DMS53 treated with DMSO at 0.1 percent for 48 hours (cell line): ENCODE data around the gene OGFR.

ENCODE experiments used
- DNase-seq: peaks from one replicate; lab custom pipeline; 2025; ENCODE audit not compliant: unreplicated experiment; lab: John Stamatoyannopoulos, UW

The OGFR gene

DNA sequence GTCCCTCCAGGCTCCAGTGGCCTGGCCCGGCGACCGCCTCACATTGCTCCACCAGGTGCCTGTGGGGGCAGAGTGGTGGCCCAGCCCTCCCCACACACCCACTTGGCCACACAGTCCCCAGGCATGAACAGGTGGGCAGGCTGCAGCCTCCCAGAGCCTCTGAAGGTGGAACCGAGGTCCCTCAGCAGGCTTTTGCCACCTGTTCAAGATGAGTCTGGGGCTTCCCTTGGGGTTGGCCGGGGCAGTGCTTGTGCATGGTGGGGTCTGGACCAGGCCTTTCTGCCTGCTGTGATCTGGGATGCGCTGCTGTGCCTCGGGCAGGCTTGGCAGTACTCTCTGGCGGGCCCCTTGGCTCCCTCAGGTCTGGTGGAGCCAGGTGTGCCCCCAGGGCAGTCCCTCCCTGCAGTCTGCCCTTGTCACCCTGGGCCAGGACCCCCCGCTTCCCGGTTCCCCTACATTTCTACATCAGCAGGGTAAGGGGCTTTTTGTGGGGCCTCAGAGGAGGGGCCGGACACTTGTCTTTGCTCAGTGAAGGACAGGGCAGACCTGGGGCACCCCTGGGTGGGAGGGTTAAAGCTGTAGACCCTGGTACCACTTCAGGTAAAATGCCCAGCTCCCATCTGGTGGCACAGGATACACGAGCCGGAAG lies 9.5 kb downstream of the OGFR start:
- DNase-seq: no peak

DNA sequence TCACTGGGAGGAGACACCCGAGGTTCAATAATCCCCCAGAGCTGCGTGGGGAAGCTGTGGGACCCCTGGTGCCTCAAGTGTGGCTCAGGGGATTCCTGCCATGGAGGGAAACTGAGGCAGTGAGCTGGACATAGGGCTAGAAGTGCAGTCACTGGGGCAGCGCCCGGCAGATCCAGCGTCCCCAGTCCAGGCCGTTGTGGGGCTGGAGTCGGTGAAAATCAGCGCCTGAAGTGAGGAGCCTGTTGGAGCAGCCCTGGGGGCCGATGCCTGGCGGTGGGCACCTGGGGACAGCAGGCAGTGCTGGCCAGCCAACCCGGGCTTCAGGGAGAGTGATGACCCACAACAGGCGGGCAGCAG lies 10.1 kb downstream of the OGFR start:
- DNase-seq: no peak

DNA sequence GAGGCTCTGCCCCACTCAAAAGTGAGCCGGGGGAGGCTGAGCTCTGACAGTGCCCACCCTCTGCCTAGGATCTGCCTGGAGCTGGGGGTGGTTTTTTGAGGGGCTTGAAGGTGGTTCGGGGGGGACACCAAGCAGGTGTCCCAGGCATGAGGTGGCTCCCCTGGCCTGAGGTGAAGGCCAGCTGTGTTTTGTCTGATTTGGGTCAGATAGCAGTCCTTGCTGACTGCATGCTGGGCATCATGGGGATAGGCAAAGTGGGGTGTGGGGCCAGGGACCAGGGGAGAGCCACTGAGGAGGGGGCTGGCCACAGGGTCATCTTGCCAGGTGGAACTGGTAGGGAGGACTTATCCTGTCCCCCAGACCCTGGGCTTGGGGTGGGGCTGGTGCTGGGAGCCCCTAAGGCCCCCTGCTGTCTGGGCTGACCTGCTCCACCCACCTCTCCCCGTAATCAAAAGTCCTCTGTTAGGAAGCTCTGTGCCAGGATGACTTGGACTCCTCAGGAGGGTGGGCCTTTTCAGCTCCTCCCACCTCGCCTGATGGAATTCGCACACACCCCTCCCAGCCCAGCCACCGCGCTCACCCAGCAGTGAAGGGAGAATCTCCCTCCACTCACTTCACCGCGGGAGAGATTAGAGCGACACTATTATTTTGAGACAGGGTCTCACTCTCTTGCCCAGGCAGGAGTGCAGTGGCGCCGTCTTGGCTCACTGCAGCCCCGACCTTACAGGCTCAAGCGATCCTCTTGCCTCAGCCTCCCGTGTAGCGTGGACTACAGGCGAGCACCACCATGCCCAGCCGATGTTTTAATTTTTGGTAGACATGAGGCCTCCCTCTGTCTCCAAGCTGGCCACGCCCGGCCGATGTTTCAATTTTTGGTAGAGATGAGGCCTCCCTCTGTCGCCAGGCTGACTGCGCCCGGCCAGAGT lies 10.7 kb downstream of the OGFR start:
- DNase-seq: no peak

DNA sequence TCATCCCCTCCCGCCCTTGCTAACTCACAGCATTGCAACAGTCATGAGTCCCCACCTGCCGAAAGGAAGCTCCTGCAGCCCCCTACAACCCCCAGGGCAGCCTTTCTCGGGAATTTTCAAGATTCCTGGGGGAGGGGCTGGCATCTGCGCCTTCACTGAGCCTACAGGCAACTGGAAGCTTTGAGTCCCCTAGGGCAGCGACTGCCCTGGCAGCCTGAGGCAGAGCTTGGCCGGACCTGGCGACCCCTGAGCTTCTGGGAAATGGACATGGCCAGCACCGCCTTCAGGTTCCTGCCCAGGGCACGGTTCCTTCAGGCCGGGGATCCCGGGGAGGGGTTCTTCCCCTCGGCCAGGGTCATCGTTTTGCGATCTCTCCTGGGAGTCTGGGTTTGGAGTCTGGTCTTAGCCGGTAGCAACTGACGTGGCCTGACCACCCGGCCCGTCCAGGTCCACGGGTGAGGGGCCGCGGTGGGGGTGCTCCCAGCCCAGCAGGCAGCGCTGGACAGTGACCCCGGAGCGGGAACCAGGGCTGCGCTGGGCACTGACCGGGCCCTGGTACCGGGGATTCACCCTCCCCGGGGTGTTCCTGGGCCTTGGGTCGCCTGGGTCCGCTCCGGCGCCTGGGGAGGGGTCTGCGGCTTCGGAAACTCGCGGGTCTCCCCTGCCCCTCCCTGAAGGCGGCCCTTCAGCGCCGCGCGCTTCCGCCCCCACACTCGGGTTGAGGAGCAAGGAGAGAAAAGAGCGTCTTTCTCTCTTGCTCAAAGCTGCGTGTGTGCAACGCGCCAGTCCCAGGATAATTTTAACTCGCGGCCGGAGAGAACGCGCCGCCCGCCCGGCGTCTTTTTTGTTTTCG lies 11.6 kb downstream of the OGFR start:
- DNase-seq: no peak

DNA sequence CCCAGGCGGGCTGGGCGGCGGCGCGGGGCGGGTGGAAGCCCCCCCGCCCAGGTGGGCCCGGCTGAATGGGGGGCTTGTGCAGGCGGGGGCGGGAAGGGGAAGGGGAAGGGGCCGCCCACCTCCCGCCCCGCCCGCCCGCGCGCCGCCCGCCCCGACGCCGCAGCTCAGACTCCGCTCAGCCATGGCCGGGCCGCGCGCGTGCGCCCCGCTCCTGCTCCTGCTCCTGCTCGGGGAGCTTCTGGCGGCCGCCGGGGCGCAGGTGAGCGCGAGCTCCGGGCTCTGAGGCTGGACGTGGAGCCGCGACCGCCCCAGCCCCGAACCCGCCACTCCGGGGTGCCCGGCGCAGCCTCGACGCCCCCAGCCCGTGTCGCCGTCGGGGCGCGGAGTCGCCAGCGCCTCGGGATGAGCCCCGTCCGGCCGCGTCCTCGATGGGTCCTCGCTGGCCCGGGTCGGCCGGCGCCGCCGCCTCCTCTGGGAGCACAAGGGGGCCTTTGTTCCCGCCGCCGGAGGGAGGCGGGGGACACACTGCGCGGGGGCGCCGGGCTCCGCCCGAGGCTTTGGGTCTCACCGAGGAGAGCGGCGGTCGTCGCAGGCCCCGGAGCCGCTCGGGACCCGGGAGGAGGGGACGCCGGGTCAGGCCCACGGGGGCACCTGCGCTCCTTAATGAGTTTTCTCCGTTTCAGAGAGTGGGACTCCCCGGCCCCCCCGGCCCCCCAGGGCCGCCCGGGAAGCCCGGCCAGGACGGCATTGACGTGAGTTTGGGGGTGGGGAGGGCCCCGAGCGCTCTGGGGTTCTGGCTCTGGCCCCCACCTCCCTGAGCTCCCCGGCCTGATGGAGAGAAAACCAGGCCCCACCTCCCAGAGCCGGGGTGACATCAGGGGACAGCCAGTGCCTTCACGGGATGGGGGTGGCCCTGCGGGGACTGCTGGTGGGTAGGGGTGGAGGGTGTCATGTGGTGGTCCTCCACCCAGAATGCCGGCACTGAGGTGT lies 12.5 kb downstream of the OGFR start, which contains the start of gene COL9A3:
TSS of gene COL9A3 (plus strand) at position 167 of the 990 bp plus-strand sequence. CDS start at position 182, 15 bp downstream.
- DNase-seq: no peak

DNA sequence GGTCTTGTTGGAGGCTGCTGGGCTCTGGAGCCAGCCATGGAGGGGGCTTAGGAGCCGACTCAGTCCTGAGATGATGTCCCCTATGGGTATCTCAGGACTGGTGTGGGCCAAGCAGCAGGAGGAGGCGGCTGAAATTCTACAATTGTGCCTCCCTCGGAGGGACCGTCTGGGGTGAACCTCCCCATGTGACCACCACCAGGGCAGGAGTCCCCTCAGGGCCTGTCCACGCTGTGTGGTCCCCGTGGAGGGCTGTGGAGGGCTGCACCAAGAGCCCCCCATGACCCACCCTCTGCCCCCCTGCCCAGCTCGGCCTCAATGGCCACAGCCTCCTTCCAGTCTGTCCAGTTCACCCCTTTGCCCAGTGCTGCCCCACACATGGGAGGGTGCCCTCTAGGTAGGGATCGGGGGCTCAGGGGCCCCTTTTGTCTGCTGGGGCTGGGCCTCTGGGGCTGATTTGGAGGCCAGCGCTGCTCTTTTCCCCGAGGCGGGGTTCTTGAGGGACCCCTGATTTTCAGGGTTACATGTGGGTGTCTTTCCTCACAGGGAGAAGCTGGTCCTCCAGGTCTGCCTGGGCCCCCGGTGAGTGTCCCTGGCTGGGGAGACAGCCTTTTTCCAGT lies 13.4 kb downstream of the OGFR start:
- DNase-seq: no peak

DNA sequence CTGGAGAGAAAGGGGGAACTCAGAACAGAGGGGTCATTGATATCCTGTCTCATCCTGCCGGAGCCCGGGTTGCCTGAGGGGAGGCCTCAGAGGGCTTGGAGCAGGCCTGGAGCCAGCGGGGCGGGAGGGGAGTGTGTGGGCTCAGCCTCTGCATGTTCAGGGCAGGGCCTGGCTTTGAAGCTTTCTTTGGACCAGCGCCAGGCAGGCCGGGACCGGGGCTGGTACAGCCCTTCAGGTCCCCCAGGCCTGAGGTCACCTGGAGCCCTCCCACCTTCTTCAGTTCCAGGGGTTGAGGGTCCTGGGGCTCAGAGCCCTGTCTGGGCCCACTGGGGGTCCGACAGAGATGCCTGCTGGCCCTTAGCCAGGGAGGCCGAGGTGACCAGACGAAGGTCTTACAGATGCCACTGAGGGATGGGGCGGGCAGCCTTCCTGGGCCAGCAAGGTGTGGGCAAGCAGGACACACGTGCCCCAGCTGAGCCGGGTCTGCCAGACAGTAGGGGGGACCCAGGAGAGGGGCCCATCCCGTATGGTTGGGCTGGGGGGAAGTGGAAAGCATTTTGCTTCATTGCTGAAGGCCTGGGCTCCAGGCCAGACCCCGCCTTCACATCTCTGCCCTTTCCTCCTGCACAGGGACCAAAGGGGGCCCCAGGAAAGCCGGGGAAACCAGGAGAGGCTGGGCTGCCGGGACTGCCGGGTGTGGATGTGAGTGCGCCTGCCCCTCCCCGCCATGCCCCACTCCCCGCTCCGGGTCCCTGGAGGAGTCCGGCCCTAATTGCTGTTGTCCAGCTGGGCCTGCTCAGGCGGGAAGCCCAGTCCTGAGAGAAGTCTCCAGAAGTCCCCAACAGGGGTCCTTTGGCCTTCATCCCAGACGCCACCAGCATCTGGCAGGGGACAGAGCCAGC lies 14.2 kb downstream of the OGFR start:
- no peak for DNase-seq

DNA sequence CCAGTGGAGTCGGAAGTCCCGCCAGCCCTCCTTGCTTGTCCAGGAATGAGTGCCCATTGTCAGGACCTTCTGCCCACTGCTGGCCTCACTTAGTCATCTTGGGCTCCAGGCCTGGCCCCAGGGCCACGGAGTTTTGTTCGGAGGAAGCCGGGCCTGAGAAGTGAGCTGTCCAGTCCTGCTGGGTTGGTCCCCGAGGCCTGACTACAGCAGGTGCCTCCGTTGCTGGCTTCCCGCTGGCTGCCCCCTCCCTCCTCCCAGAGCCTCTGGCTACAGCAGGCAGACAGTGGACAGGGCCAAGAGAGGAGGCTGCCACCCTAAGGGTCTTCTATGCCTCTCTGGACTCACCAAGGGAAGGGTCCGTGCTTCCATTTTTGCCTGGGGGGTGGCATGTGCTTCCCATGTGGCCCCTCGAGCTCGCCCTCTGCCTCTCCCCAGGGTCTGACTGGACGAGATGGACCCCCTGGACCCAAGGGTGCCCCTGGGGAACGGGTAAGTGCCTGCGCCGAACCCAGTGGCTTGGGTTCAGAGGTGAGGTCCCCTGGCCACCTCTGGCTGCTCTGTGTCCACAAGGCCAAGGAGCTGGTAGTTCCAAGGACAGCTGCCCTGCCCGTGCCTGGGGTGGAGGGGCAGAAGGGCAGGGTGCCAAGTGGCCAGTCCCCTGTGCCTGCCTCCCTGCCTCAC lies 15.0 kb downstream of the OGFR start:
- DNase-seq: no peak

DNA sequence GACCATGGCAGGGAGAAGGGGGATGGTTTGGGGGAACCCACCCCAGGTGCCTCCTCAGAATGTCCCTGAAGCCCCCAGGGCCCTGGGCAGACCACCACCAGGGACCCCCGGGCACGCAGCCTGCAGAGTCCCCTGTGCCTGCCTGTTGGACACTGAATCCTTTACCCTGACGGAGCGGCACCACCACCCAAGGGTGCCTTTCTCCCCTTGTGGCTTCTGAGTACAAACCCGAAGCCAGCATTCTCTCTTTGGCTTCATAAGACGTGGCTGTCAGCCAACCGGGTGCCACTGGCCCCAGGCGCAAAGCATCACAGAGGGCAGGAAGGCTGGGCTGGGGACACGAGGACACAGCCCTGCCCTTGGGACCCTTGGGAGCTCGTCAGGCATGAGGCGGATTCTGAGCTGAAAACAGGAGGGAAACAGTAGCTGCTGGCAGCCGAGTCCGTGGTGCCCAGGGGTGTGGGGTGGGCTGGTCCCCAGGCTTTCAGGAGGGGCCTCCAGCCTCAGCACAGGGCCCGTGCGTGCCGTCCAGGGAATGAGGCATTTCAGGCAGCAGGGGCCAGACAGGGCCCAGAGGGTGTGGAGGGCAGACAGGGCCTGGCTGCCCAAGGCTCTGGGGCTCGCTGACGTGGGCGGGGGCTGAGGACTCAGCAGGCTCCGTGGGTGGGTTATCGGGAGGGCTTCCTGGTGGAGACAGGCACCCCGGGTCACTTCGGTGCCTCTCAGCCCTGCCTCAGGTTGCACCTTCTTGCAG lies 15.8 kb downstream of the OGFR start:
- no peak for DNase-seq

DNA sequence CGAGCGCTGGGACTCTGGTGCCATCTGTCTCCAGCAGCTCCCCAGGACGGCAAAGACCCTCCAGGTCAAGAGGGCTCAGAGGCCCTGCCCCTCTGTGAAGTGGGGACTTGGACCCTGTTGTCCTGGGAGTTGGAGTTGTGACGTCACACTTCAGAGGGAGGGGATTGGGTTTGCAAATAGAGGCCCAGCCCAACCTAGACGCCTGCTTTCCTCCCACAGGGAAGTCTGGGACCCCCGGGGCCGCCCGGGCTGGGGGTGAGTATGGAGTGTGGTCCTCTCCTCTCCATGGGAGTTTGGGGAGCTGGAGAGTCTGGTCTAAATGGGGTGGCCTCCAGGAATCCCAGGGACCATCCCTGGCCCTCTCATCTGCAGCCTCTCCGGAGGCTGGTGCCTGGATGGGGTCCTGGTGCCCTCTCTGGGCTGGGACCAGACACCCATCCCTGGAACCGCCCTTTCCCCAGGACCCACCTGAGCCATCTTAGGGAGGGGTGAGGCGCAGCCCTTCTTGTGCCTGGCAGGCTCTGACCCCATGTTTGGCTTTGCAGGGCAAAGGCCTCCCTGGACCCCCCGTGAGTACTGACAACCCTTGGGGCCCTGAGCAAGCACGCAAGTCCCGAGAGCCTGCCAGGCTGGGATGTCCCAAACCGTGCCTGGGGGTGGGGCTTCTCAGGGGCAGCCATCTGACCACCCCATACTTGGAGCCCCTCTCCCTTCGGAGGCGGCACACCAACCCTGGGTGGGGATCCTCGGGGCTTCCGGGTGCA lies 16.5 kb downstream of the OGFR start:
- DNase-seq: no peak

DNA sequence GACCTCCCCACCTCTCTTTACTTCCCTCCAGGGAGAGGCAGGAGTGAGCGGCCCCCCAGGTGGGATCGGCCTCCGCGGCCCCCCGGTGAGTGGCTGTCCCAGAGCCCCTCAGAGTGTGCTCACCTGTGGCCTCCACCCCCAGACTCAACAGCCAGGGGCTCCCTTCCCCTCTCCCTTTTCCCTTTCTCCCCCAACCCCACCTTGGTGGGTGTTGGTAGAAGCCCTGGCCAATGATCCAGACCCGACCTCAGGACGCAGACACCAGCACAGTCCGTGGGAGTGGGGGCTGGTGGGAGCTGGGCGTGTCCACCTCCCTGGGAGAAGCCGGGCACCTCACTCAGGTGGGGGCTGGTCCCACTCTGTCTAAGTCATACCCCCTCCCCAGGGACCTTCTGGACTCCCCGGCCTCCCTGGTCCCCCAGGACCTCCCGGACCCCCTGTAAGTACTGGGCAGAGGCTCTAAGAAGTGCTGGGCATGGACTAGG lies 17.1 kb downstream of the OGFR start:
- DNase-seq: no peak

DNA sequence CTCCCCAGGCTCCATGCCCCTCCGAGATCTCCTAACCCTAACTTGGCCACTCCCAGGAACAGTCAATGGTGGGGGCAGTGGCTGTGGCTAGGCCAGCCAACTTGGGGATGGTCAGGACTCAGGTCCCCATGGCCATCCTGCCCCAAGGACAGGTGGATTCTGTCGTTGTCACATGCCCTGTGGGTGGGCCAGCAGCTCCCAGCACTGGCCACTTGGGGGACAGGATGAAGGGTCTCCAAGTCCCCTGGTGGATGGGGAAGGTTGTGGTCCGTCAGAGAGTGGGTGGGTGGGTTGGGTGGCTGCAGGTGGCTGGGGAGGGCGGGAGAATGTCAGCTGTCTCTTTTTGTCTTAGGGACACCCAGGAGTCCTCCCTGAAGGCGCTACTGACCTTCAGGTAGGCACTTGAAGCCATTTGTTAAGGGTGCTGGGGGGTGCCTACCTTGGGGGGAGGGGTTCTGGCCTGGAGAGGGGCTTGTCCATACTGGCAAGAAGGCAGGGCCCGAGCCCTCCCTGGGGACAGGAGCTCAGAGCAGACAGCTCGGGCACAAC lies 17.7 kb downstream of the OGFR start:
- DNase-seq: no peak

DNA sequence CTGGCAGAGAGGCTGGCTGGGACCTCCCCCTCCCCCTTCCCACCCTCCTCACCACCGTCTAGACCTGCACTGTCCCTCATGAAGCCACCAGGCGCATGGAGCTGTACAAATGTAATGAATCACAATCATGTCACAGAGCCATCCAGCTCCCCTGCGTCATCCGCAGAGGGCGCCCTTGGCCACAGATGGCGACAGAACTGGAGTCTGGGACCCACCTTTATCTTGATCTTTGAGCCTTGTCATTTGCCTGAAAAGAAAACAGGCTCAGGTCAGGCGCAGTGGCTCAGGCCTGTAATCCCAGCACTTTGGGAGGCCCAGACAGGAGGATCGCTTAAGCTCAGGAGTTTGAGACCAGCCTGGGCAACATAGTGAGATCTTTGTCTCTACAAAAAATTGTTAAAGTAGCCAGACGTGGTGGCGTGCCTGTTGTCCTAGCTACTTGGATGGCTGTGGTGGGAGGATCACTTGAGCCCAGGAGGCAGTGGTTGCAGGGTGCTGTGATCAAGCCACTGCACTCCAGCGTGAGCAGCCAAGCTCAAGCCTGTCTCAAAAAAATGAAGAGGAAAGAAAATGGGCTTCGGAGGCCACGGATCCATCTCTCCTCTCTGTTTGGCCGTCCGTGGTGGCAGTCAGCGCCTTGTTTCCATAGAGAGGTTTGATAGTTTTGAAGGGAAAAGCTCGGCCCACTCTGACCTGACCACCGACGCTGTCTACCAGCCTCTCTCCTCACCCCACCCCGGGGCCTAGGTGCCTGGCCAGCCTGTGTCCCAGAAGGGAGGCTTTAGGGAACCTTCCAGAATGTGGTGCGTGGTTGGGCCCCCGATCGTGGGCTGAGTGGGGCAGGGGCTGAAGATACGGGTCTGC lies 18.4 kb downstream of the OGFR start:
- DNase-seq: peak; percentile 71

DNA sequence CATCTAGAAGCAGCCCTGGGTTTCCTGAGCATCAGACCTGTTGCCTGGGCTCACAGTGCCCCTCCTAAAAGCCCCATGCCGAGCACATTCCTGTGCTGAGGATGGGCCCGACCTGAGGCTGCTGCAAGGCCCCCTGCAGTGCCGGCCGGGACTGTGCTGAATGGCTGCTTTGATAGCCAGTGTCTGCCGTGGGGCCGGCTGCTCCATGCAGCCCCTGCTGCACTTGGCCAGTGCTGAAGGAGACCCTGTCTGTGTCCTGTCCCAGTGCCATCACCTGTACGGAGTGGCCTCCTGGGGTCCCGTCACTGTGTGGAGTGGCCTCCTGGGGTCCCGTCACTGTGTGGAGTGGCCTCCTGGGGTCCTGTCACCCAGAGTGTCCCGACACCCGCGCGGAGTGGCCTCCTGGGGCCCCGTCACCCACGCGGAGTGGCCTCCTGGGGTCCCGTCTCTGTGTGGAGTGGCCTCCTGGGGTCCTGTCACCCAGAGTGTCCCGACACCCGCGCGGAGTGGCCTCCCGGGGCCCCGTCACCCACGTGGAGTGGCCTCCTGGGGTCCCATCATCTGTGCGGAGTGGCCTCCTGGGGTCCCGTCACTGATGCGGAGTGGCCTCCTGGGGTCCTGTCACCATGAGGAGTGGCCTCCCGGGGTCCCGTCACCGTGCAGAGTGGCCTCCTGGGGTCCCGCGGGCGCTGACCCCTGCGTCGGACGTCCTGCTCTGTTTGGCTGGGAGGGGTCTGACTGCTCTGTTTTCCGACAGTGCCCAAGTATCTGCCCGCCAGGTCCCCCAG lies 19.2 kb downstream of the OGFR start:
- no peak for DNase-seq
